ENCODE data around the gene HPS1.

The HPS1 gene

GRCh38 chr10:98388101-98388655 is 58.6 kb downstream of the HPS1 start:
- no peak for TF ChIP-seq FOXM1 (IDR thresholded peaks at IDR 0.05; ENCODE audit: borderline replicate concordance, low read depth)
- TF ChIP-seq ZBTB7A (IDR thresholded peaks at IDR 0.05; ENCODE audit: low read depth), result no peak
- TF ChIP-seq YY1 (IDR thresholded peaks at IDR 0.05; ENCODE audit: low read depth), result no peak
- TF ChIP-seq TEAD4 (IDR thresholded peaks at IDR 0.05), result no peak
- no peak for TF ChIP-seq USF1 (IDR thresholded peaks at IDR 0.05)
- no peak for TF ChIP-seq TCF12 (IDR thresholded peaks at IDR 0.05; ENCODE audit: low read depth)
- TF ChIP-seq EP300 (IDR thresholded peaks at IDR 0.05; ENCODE audit: borderline replicate concordance), result no peak
- TF ChIP-seq MAX (IDR thresholded peaks at IDR 0.05), result no peak
- no peak for TF ChIP-seq RAD21 (IDR thresholded peaks at IDR 0.05; ENCODE audit: low read depth)
- TF ChIP-seq CEBPB (IDR thresholded peaks at IDR 0.05), result no peak
- no peak for TF ChIP-seq REST (IDR thresholded peaks at IDR 0.05; ENCODE audit: low read depth)
- TF ChIP-seq TAF1 (IDR thresholded peaks at IDR 0.05; ENCODE audit: low read depth), result no peak
- no peak for TF ChIP-seq EGR1 (IDR thresholded peaks at IDR 0.05)
- no peak for TF ChIP-seq NFIC (IDR thresholded peaks at IDR 0.05)
- no peak for TF ChIP-seq CREB1 (IDR thresholded peaks at IDR 0.05; ENCODE audit: low read depth)

GRCh38 chr10:98384531-98385133 is 62.1 kb downstream of the HPS1 start:
- TF ChIP-seq CEBPB (IDR thresholded peaks at IDR 0.05) (no peak), CREB1 (IDR thresholded peaks at IDR 0.05; ENCODE audit: low read depth) (no peak), USF1 (IDR thresholded peaks at IDR 0.05) (no peak), FOXM1 (IDR thresholded peaks at IDR 0.05; ENCODE audit: borderline replicate concordance, low read depth) (no peak), TEAD4 (IDR thresholded peaks at IDR 0.05) (no peak), YY1 (IDR thresholded peaks at IDR 0.05; ENCODE audit: low read depth) (no peak), REST (IDR thresholded peaks at IDR 0.05; ENCODE audit: low read depth) (no peak), EP300 (IDR thresholded peaks at IDR 0.05; ENCODE audit: borderline replicate concordance) (no peak), MAX (IDR thresholded peaks at IDR 0.05) (no peak), TAF1 (IDR thresholded peaks at IDR 0.05; ENCODE audit: low read depth) (no peak), TCF12 (IDR thresholded peaks at IDR 0.05; ENCODE audit: low read depth) (no peak), NFIC (IDR thresholded peaks at IDR 0.05) (no peak), ZBTB7A (IDR thresholded peaks at IDR 0.05; ENCODE audit: low read depth) (no peak)

- TF ChIP-seq TCF12 (IDR thresholded peaks at IDR 0.05; ENCODE audit: low read depth), result no peak
- TF ChIP-seq YY1 (IDR thresholded peaks at IDR 0.05; ENCODE audit: low read depth), result no peak
- no peak for TF ChIP-seq CEBPB (IDR thresholded peaks at IDR 0.05)
- TF ChIP-seq NFIC (IDR thresholded peaks at IDR 0.05), result no peak
- TF ChIP-seq EGR1 (IDR thresholded peaks at IDR 0.05), result no peak
- no peak for TF ChIP-seq REST (IDR thresholded peaks at IDR 0.05; ENCODE audit: low read depth)
- no peak for TF ChIP-seq CREB1 (IDR thresholded peaks at IDR 0.05; ENCODE audit: low read depth)
- no peak for TF ChIP-seq FOXM1 (IDR thresholded peaks at IDR 0.05; ENCODE audit: borderline replicate concordance, low read depth)
- no peak for TF ChIP-seq TEAD4 (IDR thresholded peaks at IDR 0.05)
- no peak for TF ChIP-seq TAF1 (IDR thresholded peaks at IDR 0.05; ENCODE audit: low read depth)
- TF ChIP-seq RAD21 (IDR thresholded peaks at IDR 0.05; ENCODE audit: low read depth), result no peak
Observed at GRCh38 chr10:98383869-98384268, 62.9 kb downstream of the HPS1 start.

GRCh38 chr10:98382691-98383101 is 64.0 kb downstream of the HPS1 start:
- TF ChIP-seq REST (IDR thresholded peaks at IDR 0.05; ENCODE audit: low read depth), result no peak
- TF ChIP-seq TAF1 (IDR thresholded peaks at IDR 0.05; ENCODE audit: low read depth), result no peak
- no peak for TF ChIP-seq FOXM1 (IDR thresholded peaks at IDR 0.05; ENCODE audit: borderline replicate concordance, low read depth)
- TF ChIP-seq ZBTB7A (IDR thresholded peaks at IDR 0.05; ENCODE audit: low read depth), result no peak
- TF ChIP-seq EP300 (IDR thresholded peaks at IDR 0.05; ENCODE audit: borderline replicate concordance), result no peak
- TF ChIP-seq MAX (IDR thresholded peaks at IDR 0.05), result no peak
- no peak for TF ChIP-seq CREB1 (IDR thresholded peaks at IDR 0.05; ENCODE audit: low read depth)
- TF ChIP-seq NFIC (IDR thresholded peaks at IDR 0.05), result no peak
- TF ChIP-seq TCF12 (IDR thresholded peaks at IDR 0.05; ENCODE audit: low read depth), result no peak
- TF ChIP-seq RAD21 (IDR thresholded peaks at IDR 0.05; ENCODE audit: low read depth), result no peak
- no peak for TF ChIP-seq EGR1 (IDR thresholded peaks at IDR 0.05)
- TF ChIP-seq CEBPB (IDR thresholded peaks at IDR 0.05), result no peak
- TF ChIP-seq YY1 (IDR thresholded peaks at IDR 0.05; ENCODE audit: low read depth), result no peak
- TF ChIP-seq TEAD4 (IDR thresholded peaks at IDR 0.05), result no peak
- no peak for TF ChIP-seq USF1 (IDR thresholded peaks at IDR 0.05)
